Tibial artery (tissue), 4 donors: ENCODE measurements around the gene AUP1.

Experiments
- DNase-seq, 2 donors: peaks; one replicate each; pipeline ENCODE4 v3.0.0-alpha.2; 2019
- H3K27ac ChIP-seq, 2 donors: fragments of 200-600 bp; sonication (generic) in 1 of 2; 1 replicate in 1 of 2; 2 replicates in 1 of 2; pipeline ENCODE4 v1.5.1; 2018 to 2019; ENCODE audit warnings: mild to moderate bottlenecking in 1 of 2
- H3K27me3 ChIP-seq, 2 donors: fragments of 200-600 bp; sonication (generic) in 1 of 2; one replicate each; pipeline versions ENCODE4 v1.5.1 to v1.6.0; 2016 to 2019
- H3K36me3 ChIP-seq, 3 donors: fragments of 200-600 bp; sonication (generic) in 2 of 3; one replicate each; pipeline ENCODE4 v1.5.1; 2016 to 2019; ENCODE audit warnings: mild to moderate bottlenecking in 2 of 3
- H3K4me1 ChIP-seq, 4 donors: fragments of 200-600 bp; sonication (generic) in 2 of 4; 1 replicate in 3 of 4; 2 replicates in 1 of 4; pipeline ENCODE4 v1.5.1; 2016 to 2019
- H3K4me3 ChIP-seq, 2 donors: fragments of 200-600 bp; sonication (generic) in 1 of 2; 1 replicate in 1 of 2; 2 replicates in 1 of 2; pipeline ENCODE4 v1.5.1; 2018 to 2019; ENCODE audit warnings: mild to moderate bottlenecking in 2 of 2
- H3K9me3 ChIP-seq, 3 donors: fragments of 200-600 bp; sonication (generic) in 1 of 3; one replicate each; pipeline ENCODE4 v1.5.1; 2016 to 2019
- intact Hi-C: fragments of 100-400 bp; cut with DNase I; formaldehyde crosslinking; loops from one replicate; pipeline ENCODE4 v1.15.0; 2023; ENCODE audit warnings: low total_unique reads
- TF ChIP-seq, protein P1 (sequence below), 2 experiments: fragments of 200-600 bp in 1 of 2; fragments of 450-650 bp in 1 of 2; IDR thresholded peaks; one replicate each; pipeline ENCODE4 v1.5.1; 2017 to 2019; ENCODE audit warnings: antibody characterized with exemption in 2 of 2, mild to moderate bottlenecking in 1 of 2, moderate library complexity in 1 of 2

AUP1 gene

GRCh38 chr2:74546004-74546403 is 16.5 kb upstream of the AUP1 start:
- Histone ChIP-seq H3K36me3 (no peaks in the 10 kb centered on the region), H3K9me3 (no peaks in the 10 kb centered on the region), H3K27me3 (no peaks in the 10 kb centered on the region), H3K4me1 (peaks cover 0 to 20% (median 14%) of the 10 kb centered on the region in 4 donors), H3K27ac (no peak overlapping the region), H3K4me3 (no peak overlapping the region)
- TF ChIP-seq, protein P1, sequence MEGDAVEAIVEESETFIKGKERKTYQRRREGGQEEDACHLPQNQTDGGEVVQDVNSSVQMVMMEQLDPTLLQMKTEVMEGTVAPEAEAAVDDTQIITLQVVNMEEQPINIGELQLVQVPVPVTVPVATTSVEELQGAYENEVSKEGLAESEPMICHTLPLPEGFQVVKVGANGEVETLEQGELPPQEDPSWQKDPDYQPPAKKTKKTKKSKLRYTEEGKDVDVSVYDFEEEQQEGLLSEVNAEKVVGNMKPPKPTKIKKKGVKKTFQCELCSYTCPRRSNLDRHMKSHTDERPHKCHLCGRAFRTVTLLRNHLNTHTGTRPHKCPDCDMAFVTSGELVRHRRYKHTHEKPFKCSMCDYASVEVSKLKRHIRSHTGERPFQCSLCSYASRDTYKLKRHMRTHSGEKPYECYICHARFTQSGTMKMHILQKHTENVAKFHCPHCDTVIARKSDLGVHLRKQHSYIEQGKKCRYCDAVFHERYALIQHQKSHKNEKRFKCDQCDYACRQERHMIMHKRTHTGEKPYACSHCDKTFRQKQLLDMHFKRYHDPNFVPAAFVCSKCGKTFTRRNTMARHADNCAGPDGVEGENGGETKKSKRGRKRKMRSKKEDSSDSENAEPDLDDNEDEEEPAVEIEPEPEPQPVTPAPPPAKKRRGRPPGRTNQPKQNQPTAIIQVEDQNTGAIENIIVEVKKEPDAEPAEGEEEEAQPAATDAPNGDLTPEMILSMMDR (IDR thresholded peaks at IDR 0.05), result no peak
- DNase-seq, result no peak
- intact Hi-C loops, result no loop called here

GRCh38 chr2:74544634-74545033 is 15.1 kb upstream of the AUP1 start:
- H3K9me3 ChIP-seq, result no peaks in the 10 kb centered on the region
- intact Hi-C loops, result no loop called here
- H3K4me1 ChIP-seq, result peaks cover 0 to 14% (median 11%) of the 10 kb centered on the region in 4 donors
- H3K27ac ChIP-seq, result no peak overlapping the region
- H3K27me3 ChIP-seq, result no peaks in the 10 kb centered on the region
- no peaks in the 10 kb centered on the region for H3K36me3 ChIP-seq
- no peak for DNase-seq
- TF ChIP-seq, protein P1 (IDR thresholded peaks at IDR 0.05), result no peak
- no peak overlapping the region for H3K4me3 ChIP-seq

DNA sequence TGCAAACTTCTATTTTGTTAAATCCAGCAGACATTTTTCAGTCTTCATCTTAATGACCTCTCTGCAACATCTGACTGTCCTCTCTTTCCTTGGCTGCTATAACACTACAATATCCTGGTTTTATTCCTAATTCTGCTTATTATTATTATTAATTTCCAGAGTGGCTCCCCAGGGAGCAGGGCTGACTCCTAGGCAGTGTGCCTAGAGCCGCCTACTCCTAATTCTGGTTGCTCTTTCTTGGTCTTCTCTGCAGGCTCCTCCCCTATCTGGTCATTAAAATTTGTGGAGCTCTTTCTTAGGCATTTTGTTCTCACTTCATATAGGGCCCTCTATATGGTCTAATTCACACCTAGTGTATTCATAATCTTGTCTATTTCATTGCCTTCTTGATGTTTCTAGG is 13.5 kb upstream of the AUP1 start:
- no peaks in the 10 kb centered on the region for H3K27me3 ChIP-seq
- no peak overlapping the region for H3K4me3 ChIP-seq
- no peak overlapping the region for H3K27ac ChIP-seq
- DNase-seq, result no peak
- no peaks in the 10 kb centered on the region for H3K9me3 ChIP-seq
- TF ChIP-seq, protein P1 (IDR thresholded peaks at IDR 0.05), result no peak
- no peaks in the 10 kb centered on the region for H3K4me1 ChIP-seq
- H3K36me3 ChIP-seq, result no peaks in the 10 kb centered on the region
- intact Hi-C loops, result no loop called here

- H3K27ac ChIP-seq, result no peak overlapping the region
- no peaks in the 10 kb centered on the region for H3K9me3 ChIP-seq
- peak; percentile 74 to 76 for DNase-seq
- H3K4me1 ChIP-seq, result no peaks in the 10 kb centered on the region
- no peaks in the 10 kb centered on the region for H3K36me3 ChIP-seq
- H3K27me3 ChIP-seq, result no peaks in the 10 kb centered on the region
- intact Hi-C loops, result no loop called here
- H3K4me3 ChIP-seq, result no peak overlapping the region
- TF ChIP-seq, protein P1 (IDR thresholded peaks at IDR 0.05), result no peak
Observed at GRCh38 chr2:74540291-74540690, 10.8 kb upstream of the AUP1 start.

- TF ChIP-seq, protein P1 (IDR thresholded peaks at IDR 0.05), result no peak
- Histone ChIP-seq H3K4me3 (no peak overlapping the region), H3K9me3 (no peaks in the 10 kb centered on the region), H3K36me3 (peaks cover 0 to 4% (median 0%) of the 10 kb centered on the region in 3 donors), H3K27ac (no peak overlapping the region), H3K4me1 (no peaks in the 10 kb centered on the region), H3K27me3 (no peaks in the 10 kb centered on the region)
- DNase-seq, result peak in 1 of 2 donors; percentile 24
- intact Hi-C loops, result no loop called here
Observed at GRCh38 chr2:74538881-74539339, 9.4 kb upstream of the AUP1 start.

DNA sequence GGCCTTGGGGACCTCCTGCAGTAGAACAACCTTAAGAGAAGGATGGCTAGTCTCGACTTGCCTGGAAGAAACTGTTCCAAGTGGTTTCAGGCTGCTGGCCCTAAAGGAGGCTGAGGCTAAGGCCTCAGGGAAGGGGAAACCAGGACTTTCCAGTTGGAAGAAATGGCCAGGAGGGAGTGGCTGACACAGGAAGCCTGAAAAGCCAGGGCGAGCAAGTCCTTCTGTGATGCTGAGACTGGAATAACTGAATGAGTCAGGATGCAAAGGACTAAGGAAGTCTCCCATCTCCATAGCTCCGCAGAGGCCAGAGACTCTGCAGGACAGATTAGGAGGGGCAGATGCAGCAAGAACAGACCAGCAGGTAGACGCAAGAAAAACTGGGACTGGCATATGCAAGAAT is 7.6 kb upstream of the AUP1 start:
- no peaks in the 10 kb centered on the region for H3K27me3 ChIP-seq
- intact Hi-C loops, result no loop called here
- H3K9me3 ChIP-seq, result no peaks in the 10 kb centered on the region
- no peak overlapping the region for H3K27ac ChIP-seq
- DNase-seq, result peak in 1 of 2 donors; percentile 33
- H3K4me1 ChIP-seq, result no peaks in the 10 kb centered on the region
- H3K4me3 ChIP-seq, result no peak overlapping the region
- peaks cover 0 to 22% (median 12%) of the 10 kb centered on the region in 3 donors for H3K36me3 ChIP-seq
- TF ChIP-seq, protein P1 (IDR thresholded peaks at IDR 0.05), result no peak
